GM18861 (cell line): ENCODE measurements around the gene DUOX1.
"Not testable (repeated sequence)": the region's sequence is repeated elsewhere in the genome, so short reads cannot be mapped to it uniquely, and the experiment has no call there.

Source experiments
- ATAC-seq: cut with Tn5 transposase; IDR thresholded peaks from one replicate; pipeline ENCODE4 v1.9.1; 2021; ENCODE audit not compliant: unreplicated experiment

DUOX1 gene

DNA sequence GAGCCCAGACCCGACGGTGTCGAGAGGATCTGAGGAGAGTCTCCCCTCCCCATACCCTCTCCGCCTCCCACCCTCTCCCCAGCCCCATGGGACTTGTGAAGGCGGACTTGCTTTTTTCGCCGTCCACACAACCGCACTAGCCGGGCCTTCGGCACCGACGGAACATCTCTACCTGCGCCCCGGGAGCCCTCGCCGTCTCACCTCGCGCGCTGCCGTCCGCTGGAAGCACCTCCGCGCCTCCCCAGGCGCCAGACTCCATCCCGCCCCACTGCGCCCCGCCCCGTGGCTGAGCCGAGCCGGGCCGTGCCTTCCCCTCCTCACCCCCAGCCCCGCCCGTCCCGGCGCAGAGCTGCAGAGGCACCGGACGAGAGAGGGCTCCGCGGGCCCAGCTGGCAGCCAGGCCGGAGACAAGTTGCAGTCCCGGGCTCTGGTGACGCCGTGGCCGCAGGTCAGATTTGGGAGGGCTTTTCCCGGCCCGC is at the start of gene DUOX1, which contains the start of gene DUOXA1:
Gene DUOX1, plus strand, starts transcription at position 344 of the 479 bp plus-strand sequence. CDS start 1,973 bp downstream, outside the sequence.
Gene DUOXA1, minus strand, starts transcription at position 229 of the 479 bp plus-strand sequence. CDS start 6,865 bp downstream, outside the sequence.
- no peak for ATAC-seq

DNA sequence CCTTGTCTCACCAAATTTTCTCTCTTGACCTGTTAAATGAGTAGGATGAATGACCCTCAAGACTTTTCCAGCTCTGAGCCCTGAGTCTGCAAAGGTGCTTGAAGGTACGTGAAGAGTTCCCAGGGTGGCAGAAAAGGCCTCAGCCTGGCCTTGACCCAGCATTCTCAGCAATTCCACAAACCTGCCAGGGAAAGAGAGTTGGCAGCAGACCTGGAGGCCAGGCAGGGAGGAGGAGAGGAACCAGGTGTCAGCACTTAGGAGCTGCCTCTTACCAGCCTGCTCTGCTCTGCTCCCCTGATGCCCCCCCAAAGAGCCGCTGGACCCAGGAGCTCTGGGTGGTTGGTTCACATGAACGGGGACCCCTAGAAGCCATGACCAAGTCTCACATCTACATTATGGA is 49.2 kb upstream of the DUOX1 start:
- ATAC-seq = not testable (repeated sequence)

DNA sequence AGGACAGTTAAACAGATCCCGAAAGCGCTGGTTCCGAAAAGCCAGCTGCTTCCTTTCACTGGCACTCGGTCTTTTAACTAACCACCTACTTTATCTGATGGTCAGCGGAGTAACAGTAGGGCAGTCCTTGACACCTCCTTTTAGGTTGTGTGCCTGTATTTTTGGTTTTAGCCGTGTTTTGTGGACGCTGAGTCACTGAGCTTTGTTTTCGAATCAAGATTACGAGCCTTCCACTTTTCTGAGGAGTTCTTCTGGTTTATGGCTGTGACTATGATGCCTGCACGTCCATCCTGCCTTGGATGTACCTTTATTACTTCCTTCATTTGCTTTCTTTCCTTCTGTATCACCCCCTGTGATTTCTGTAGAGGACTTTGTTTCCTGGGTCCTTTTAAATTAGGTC is 47.4 kb upstream of the DUOX1 start:
- not testable (repeated sequence) for ATAC-seq

DNA sequence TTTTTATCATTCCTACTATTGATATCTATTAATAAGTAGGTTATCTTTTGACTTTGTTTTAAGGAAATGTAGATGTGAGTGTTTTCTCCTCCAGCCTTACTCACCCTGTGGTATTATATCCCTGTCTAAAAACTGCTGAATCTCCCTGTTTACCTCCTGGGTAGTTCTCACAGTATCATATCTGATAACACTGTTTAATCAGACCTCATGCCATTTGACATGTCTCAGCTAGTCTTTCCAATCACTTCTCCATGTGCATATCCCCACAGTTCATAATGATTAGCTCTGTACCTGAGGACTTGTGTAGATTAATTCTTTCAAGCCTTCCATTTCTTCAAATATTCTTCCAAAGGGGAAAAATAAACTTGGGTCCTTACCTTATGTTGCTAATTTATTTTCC is 46.6 kb upstream of the DUOX1 start:
- ATAC-seq = no peak

DNA sequence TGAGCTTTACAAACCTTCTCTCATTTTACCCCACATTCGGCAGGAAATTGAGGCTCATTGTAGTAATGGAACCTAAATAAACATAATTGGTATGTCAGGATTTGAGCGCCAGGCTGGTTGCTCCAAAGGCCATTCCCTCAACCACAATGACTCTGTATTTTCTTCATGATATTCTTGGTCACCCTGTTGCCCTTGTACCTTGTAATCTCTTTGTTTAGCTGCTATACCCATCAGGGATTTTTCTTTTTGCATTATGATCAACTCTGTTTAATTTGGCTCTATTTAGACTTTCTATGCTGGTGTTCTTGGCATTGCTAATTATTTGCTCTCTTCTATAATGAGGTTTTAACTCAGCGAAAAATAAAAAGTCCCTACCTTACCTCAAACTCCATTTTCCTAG is 45.6 kb upstream of the DUOX1 start:
- ATAC-seq = no peak

DNA sequence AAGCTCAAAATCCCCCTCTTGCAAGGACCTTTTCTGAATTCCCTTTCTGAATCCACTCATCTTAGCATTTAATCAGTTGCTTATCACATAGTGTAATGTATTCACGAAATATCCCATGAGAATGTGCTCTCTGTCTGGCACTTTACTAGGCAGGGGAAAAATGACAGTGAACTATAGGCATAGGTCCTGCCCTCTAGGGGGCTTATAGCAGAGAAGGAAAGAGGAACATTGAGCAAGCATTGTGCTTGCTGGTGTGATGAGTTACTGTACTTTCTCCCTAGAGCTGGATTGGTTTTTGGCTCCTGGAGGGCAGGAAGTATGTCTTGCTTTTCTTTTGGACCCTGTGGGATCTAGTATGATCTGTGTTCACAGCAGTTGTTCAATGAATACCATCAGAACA is 42.3 kb upstream of the DUOX1 start:
- ATAC-seq = no peak

DNA sequence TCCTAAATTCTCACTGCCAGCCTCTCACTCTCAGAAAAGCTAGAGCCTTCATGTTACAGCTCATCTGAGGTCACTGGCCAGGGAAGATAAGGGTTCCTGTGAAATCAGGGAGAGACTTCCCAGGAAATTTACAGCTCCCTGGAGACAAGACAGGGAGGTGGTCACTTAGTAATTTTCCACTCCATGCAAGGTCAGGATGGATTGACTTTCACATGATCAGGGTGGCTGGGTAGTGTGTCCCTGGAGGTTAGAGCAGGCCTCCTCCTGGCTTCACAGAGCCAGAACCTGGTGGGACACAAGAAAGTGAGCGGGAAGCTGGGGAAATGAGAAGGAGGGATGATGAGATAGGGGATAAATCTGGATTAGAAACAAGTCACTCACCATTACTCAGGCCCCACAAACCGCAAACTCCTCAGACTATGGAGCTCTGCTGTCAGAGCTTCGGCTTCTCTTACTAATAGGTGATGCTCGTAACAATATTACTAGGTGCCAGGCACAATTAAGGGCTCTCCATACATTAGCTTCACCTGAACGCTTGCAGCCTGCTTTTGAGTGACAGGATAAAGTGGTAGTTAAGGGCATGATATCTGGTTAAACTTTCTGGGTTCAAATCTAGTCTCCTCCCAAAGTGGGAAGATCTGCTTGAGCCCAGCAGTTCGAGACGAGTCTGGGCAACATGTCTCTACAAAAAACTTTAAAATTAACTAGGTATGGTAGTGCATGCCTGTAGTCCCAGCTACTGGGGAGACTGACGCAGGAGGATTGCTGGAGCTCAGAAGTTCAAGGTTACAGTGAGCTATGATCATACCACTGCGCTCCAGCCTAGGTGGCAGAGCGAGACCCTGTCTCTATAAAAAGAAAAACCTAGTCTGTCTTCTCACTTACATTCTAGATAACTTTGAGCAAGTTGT is 40.7 kb upstream of the DUOX1 start:
- no peak for ATAC-seq

DNA sequence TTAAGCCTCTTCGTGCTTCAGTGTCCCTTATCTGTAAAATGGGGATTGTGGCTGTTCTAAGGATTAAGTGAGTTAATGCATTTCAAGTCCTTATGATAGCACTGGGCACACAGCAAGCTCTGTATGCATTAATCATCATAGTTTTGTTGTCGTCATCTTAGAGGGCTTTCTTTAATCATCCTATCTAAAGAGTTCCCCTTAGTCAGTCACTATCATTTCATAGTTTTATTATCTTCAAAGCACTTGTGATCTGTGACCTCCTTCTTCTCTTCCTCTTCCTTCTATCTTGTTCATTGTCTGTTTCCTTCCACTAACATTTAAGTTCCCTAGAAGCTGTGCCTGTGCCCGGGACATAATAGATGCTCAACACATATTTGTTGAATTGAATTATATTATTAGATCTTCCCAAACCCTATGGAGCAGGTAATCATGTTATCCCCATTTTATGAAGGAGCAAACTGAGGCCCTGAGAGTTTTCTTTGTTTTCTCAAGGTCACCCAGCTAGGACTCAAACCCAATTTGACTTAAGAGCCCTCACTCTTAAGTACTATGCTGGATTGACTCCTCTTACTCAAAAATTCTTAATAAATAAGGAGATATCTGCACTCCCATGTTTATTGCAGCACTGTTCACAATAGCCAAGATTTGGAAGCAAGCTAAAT is 40.0 kb upstream of the DUOX1 start:
- ATAC-seq = no peak

DNA sequence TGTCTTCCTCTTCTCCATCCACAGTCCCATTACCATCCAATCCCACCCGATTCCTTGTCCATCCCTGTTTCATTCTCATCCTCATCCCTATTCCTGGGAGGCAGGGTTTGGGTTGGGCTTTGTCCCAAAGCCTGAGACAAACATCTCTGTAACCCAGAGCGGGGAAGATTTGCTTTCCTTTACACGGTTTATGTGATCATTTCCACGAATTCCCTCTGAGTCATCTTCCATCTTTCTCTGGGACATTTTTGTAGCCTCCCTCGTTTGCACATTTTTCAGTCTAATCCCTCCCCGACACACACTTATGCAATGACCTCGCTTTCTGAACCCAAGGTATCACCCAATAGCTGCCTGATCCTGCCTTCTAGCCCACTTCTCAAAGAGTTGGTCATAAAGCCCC is 38.6 kb upstream of the DUOX1 start:
- no peak for ATAC-seq

DNA sequence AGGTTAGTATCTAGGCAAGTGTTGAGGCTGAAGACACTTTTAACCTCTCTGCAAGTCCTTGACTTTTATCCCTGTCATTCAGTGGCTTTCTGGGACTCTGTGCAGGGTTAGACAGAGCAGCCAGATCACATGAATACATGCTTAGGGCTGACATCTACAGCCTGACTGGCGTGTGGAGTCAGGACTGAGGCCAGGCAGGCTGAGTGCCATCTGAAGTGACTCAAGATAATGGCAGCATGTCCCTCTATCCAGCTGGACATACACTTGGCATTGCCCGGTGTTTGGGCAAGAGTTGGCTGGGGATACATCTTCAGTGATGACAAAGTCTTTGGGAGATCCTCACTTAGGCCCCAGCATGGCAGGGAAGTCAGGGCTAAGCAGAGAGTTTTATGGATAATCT is 38.2 kb upstream of the DUOX1 start:
- ATAC-seq = no peak

DNA sequence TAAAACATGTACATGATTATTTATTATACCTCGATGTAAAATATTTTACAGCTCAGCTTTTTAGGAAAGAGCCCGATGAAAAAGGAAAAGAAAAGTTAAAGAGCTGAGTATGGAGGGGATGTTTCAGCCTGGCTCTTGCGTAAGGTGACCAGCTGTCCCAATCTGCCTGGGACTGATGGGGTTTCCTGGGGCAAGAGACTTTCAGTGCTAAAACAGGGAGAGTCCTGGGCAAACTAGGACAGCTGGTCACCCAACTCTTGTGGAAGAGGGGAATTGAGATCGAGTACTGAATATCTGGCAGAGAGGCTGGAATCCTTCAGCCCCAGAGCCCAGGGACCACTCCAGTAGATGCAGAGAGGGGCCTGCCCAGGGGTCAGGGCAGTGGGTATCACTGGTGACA is 36.8 kb upstream of the DUOX1 start:
- ATAC-seq = no peak

DNA sequence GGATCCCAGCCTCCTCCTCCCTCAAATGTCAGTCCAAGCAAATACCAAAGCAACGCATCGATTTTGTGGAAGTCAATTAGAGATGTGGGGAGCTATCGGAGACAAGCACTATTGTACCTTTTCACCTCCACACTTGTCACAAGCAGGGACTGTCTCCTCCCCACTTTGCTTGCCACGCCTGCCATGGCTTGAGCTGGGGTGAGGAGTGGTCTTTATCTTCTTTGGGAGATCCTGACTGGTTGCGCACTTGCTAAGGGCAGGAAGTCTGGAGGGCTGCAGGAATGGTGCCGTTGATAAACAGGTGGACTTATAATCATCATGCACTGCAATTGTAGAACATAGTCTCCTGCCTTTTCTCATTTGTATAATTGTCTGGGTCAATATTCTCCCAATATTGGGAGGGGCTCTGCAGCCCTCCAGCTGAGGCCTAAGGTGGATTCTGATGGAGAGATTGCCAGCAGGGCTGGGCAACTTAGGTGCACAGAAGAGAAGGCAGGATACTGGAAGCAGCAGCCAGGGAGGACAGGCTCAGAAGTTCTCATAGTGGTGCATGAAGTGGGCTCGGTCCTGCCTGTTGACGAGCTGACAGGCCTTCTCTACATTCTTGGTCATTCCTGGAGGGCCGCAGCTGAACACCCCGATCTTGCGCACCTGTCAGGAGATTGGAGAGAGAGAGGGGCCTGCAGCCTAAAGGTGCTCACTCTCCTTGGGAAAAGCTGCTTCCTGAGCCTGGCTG is 36.0 kb upstream of the DUOX1 start:
- no peak for ATAC-seq

DNA sequence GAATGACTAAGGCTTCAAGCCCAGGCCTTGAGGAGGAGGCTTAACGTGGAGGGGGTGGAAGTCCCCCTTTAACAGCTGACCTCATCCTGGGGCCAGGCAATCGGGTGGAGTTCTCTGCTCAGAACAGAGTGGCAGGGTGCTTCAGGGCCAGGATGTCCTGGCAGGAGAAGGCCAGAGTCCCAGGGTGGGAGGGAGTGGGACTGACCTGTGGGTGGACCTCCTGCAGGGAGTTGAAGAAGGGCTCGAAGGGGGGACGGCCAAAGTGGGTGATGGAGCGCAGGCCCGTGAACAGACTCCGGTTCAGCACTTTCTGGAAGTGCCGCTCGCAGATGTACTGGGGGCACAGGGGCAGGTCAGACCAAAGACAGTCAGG is 35.5 kb upstream of the DUOX1 start:
- ATAC-seq = no peak

DNA sequence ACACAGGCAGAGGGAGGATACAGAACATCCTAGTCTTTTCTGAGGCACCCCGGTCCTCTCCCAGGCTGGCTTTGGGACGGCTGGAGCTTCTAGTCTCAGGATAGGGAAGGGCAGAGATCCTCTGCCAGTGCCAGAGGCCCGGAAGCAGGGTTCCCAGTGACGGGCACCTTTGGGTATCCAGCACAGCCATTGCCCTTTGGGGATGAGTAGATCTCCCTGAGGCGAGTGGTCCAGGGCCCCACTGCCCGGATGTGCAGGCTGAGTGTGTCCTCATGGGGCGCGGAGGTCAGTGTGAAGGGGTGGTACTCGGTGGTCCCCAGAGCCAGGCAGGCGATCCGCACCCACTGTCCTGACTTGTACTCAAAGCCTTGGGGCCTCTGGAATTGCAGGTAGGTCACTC is 34.1 kb upstream of the DUOX1 start:
- ATAC-seq = no peak

DNA sequence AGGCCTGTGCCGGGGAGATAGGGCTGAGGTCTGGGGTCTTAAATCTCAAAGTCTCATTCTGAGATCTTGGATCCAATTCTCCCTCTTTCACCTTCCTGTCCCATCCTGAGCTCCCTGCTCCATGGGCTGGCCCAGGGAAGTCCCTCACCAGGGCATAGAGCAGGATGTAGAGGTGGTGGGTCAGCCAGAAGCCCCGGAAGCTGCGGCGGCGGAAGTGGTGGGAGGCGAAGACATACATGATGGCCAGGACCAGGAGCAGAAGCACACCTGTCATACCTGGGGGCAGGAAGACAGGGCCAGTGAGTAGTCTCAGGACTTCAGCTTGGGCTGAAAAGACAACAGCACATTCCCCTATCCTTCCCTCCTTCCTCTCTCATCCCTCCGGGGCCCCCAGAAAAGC is 32.3 kb upstream of the DUOX1 start:
- no peak for ATAC-seq

DNA sequence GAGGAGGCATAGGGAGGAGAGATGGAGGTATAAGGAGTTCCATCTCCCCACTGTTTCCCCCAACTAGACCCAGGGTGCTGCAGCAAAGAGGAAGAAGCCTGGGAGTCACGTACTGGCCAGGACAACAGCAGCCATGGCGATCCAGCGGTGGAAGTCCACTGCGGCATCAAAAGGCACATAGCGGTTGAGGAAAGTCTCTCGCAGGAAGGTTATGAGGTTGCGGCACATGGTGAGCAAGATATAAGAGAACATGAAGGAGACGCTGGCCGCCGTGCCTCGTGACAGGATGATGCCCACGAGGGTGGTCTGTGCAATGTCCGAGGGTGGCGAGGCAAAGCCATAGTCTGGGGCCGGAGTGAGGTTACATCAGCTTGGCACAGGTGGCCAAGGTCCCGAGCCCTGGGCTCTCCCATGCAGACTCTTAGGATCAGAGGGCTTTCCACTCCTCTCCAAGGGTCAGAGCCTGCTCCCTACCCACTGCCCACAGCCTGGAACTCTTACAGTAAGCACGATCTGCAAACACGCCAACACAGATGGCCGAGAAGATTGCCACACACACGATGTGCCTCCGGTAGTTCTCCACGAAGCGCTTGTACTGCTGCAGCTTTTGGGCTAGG is 30.1 kb upstream of the DUOX1 start:
- no peak for ATAC-seq

DNA sequence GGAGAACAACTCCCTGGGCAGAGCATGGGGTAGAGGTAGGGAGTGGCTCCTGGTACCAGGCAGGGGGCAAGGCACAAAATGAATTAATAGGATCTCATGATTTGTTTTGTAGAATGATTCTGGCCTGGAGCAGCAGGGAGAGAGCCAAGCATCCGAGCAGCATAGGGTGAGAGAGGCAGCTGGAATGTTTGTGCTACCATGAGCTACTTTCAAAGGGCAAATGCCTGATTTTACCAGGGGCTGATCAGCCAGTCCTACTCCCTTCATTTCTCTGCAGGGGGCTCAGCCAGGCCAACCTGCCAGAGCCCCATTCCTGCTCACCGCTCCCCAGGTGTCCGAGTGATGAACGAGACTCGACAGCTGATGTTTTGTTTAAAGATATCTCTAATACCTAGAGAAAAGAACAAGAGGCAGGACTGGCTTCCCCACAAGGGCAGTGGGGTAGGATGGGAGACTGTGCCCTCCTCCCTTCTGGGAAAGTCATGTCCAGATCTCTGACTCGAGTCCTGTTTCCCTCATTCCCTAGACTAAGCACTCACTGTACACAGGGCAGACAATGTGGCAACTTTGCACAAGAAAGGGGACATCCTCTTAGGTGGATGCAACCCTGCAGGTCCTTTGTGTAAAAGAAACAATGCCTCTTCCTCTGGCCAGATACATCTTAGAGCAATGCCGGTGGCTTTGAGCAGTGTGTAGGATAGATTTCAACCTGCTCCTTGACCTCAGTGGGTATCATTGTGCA is 28.7 kb upstream of the DUOX1 start:
- no peak for ATAC-seq

DNA sequence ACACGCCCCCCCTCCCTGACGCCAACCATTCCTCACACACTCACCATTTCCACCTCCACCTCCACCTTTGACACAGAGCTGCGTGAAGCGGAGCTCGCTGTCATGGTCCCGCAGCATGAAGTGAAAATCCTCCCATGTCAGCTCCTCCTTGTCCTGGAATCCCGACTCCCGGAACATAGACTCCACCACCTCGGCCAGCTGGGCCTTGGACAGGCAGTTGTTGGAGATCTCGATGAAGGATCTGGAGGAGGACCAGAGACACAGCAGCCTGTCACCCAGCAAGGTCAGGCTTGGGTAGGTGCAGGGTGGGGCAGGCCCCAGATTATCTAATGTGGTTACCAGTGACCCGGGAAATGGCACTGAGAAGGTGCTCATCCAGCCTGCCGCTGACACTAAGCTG is 28.0 kb upstream of the DUOX1 start:
- ATAC-seq = no peak

DNA sequence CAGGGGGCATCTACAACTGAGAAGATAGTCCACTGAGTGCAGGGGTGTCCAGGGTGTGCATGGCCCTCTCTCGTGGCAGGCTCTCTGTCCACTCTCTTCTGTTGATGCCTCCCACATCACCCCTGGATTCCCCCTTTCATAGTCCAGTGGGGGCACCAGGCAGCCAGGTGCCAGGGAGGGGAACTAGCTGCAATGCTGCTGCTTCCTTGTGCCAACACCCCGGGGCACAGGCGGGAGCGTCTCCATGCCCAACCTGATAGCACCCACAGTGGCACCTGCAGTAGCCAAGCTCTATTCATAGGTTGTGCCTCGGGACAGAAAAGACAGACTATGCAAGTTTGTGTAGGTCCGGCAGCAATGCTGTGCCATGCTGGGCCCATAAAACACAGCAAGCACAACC is 27.6 kb upstream of the DUOX1 start:
- no peak for ATAC-seq

DNA sequence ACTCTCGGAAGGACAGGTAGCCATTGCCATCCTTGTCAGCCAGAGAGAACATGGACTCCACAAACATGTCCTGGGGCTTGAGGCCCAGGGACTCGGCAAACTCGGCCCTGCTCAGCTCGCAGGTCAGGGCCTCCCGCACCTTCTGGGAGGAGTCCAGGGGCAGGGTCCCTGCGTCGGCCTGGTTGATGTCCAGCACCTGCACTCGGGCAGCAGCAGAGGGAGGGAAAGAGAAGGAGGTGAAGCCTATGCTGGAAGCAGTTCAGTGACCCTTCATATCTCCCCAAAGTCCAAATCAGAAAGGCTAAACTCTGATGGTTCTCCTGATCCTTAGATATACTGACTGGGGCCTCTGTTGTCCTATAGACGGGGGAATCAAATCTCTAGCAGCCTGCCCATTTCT is 25.6 kb upstream of the DUOX1 start:
- ATAC-seq = not testable (repeated sequence)
